ENCODE measurements around the gene GRIP2.

Gene GRIP2

GRCh38 chr3:14516738-14517345, 23.3 kb downstream of the GRIP2 start:
- TF ChIP-seq, protein P1, sequence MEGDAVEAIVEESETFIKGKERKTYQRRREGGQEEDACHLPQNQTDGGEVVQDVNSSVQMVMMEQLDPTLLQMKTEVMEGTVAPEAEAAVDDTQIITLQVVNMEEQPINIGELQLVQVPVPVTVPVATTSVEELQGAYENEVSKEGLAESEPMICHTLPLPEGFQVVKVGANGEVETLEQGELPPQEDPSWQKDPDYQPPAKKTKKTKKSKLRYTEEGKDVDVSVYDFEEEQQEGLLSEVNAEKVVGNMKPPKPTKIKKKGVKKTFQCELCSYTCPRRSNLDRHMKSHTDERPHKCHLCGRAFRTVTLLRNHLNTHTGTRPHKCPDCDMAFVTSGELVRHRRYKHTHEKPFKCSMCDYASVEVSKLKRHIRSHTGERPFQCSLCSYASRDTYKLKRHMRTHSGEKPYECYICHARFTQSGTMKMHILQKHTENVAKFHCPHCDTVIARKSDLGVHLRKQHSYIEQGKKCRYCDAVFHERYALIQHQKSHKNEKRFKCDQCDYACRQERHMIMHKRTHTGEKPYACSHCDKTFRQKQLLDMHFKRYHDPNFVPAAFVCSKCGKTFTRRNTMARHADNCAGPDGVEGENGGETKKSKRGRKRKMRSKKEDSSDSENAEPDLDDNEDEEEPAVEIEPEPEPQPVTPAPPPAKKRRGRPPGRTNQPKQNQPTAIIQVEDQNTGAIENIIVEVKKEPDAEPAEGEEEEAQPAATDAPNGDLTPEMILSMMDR (IDR thresholded peaks at IDR 0.05) = no peak

DNA sequence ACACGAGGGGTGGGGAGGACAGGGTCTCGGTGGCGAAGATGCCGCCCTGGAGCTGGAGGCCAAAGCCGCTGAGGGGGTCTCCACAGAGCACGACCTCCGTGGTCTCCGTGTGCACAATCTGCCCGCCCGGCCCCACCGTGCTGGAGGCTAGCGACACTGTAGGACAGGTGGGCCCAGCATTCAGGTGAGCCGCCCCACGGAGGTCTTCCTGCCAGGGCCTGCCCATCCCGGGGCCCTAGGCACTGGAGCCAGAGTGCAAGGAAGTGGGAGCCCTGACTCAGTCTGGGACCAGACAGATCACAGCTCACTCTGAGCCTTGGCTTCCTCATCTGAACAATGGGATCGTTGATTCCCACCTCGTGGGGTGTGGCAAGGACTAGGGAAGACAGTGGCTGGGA, 25.8 kb downstream of the GRIP2 start:
- TF ChIP-seq, protein P1 (IDR thresholded peaks at IDR 0.05) = no peak

- TF ChIP-seq, protein P1 (IDR thresholded peaks at IDR 0.05) = no peak
Observed at GRCh38 chr3:14513566-14514322, 26.4 kb downstream of the GRIP2 start.

DNA sequence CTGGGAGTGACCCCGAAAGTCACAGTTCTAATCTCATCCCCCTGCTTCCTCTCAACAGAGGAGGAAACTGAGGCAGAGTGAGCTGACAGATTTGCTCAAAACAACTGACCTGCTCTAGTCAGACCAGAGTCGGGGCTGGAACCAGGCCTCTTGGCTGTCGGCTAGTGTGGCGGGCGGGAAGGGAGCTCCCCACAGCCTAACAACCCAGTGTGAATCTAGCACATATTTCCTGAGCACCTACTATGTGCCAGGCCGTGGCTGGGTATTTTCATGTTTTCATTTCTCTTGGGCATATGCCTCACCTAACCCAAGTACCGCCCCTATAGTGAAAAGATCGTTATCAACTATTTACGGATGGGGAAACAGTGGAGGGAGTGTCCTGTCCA, 27.2 kb downstream of the GRIP2 start:
- TF ChIP-seq, protein P1 (IDR thresholded peaks at IDR 0.05) = no peak

DNA sequence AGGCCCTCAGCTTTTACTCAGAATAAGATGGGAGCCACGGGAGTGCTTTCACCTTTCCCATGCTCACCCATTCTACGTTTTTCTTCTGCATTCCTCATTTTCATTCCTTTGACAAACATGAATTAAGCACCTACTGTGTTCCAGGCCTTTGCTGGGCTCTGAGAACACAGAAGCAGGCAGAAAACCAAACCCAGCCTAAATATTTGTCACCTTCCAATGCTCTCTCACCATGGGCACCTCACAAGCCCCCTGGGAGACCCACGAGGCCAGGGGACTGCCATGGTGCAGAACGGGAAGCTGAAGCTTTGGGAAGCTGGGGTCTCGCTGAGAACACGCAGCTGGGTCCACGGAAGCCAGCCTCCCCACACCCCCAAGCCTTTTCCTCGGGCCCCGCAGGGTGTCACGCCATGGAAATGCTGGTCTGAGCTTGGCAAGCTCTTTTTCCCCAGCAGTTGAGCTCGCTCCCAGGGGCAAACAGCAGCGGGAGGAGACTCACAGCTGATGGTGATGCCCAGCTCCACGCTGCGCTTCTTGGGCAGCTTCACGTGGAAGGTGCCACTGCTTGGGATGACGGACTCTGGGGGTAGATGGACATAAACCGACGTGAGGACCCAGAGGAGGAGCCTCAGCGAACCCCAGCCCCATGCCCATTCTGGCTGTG, 27.7 kb downstream of the GRIP2 start:
- TF ChIP-seq, protein P1 (IDR thresholded peaks at IDR 0.05) = no peak

- TF ChIP-seq, protein P1 (IDR thresholded peaks at IDR 0.05) = no peak
Observed at GRCh38 chr3:14511623-14512280, 28.4 kb downstream of the GRIP2 start.

- TF ChIP-seq, protein P1 (IDR thresholded peaks at IDR 0.05) = no peak
Observed at GRCh38 chr3:14510838-14511622, 29.1 kb downstream of the GRIP2 start.
